GM18511 (cell line): ENCODE data around the gene PCYOX1L.

ENCODE experiments used
- ATAC-seq: cut with Tn5 transposase; IDR thresholded peaks from one replicate; pipeline ENCODE4 v1.9.1; 2021; ENCODE audit warnings: mild to moderate bottlenecking, moderate library complexity; ENCODE audit not compliant: unreplicated experiment

Gene PCYOX1L

GRCh38 chr5:149367249-149367971 lies 9.6 kb downstream of the PCYOX1L start:
- no peak for ATAC-seq

GRCh38 chr5:149367972-149368645 lies 10.3 kb downstream of the PCYOX1L start:
- ATAC-seq = no peak

DNA sequence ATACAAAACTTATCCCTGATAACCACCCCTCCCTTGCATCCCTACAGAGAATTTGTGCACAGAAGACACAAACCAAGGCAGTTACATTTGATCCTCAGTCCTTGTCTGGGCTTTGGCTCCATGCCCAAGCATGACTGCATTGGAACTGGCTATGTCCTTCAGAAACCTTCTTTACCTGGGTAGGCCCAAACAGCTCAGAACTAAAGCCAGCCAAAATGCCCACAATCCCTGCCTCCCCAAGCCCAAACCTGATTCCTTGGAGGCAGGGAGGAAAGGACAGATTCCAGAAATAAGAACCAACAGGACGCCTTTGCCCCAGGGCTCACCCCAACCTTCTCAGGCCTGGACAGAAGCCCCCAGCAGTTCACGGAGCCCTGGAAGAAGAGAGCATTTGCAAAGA lies 13.0 kb downstream of the PCYOX1L start:
- ATAC-seq = no peak

DNA sequence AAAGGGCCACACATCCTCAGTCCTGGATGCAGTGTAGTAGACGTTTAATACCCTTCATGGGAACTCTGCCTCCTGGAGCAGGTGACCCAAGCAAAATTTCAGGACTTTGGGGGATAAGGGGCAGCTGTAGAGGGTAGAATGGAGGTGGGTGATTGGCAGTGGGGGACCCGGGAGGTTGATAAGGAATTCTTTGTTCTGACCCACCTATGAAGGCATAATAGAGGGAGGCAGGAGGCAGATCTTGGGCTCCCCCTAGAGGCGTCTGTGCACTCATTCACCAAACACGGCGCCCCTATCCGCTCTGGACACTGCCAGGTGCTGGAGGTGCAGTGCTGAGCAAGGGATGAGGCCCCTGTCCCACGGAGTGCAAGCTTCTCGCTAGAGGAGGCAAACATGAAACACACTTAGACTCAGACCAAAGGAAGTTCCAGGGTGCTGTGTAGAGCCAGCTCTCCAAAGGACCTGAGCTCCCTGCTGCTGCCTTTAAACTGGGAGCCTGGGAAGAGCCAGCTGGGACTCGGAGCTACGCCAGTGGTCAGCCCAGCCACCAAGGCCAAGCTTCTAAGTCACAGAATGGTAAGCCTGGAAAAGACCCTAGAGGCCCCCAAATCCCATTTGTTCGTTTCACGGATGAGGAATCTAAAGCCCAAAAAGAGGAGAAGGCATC lies 13.6 kb downstream of the PCYOX1L start:
- peak; percentile 87 for ATAC-seq

DNA sequence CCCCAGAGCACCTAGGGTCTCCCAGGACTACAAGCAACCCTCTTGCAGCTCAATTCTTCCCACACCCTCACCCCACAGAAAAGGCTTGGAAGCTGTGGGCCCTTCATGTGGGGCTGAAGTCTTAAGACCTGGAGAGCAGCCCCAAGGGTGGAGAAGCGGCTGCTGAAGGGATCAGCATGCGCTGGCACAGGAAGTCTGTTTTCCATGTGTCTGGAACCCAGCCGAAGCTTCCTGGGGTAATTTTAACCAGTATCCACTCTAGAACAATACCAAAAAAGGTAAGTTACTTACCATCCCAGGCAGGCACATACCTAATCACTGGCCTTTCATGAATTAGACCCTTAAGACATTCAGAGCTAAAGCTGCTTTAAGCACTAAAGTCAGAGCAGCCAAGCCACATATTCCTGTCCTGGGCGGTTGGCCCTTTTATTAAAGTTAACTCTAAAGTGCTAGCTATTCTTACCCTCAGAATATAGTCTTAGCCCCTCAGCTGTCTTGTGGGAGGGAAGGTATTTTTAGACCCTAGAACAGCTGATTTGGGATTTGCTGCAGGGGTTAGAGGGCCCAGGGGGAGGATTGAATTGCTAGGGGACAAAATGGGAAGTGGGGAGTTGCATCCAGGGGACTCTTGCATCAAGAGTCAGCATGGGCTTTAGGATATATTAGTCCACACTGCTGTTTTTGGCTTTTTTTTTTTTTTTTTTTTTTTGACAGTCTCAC lies 14.4 kb downstream of the PCYOX1L start:
- no peak for ATAC-seq

GRCh38 chr5:149372932-149373331 lies 15.1 kb downstream of the PCYOX1L start:
- no peak for ATAC-seq

GRCh38 chr5:149374303-149374702 lies 16.5 kb downstream of the PCYOX1L start:
- ATAC-seq = no peak

DNA sequence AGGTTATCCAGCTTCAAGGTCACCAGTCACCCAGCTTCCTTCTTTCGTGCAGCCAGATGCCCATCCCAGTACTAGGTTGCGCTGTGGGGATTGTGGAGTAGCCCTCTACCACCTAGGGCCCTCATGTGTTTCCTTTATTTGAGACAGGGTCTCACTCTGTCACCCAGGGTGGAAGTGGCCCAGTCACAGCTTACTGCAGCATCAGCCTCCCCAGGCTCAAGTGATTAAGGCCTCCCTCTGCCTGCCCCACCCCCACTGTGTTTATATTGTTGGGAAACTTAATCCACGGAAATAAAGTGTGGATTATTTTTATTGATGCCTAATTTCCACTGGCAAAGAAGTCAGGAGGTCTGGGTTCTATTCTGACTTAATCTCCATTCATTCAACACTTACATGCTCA lies 17.0 kb downstream of the PCYOX1L start:
- no peak for ATAC-seq

DNA sequence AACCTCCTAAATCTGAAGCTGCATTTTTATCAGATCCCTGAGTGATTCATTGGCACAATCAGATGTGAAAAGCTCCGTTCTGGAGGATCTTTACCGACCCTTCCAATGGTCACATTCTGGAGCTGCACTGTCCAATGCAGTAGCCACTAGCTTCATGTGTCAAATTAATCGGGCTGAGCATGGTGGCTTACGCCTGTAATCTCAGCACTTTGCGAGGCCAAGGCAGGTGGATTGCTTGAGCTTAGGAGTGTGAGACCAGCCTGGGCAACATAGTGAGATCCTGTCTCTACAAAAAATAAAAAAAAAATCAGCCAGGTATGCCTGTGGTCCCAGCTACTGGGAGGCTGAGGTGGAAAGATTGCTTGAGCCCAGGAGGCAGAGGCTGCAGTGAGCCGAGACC lies 17.6 kb downstream of the PCYOX1L start:
- no peak for ATAC-seq

- no peak for ATAC-seq
These were observed 18.3 kb downstream of the PCYOX1L start for GRCh38 chr5:149376104-149376503.

- ATAC-seq = no peak
These were observed 19.0 kb downstream of the PCYOX1L start for GRCh38 chr5:149376711-149377447.

GRCh38 chr5:149378241-149378820 lies 20.5 kb downstream of the PCYOX1L start:
- ATAC-seq = no peak

DNA sequence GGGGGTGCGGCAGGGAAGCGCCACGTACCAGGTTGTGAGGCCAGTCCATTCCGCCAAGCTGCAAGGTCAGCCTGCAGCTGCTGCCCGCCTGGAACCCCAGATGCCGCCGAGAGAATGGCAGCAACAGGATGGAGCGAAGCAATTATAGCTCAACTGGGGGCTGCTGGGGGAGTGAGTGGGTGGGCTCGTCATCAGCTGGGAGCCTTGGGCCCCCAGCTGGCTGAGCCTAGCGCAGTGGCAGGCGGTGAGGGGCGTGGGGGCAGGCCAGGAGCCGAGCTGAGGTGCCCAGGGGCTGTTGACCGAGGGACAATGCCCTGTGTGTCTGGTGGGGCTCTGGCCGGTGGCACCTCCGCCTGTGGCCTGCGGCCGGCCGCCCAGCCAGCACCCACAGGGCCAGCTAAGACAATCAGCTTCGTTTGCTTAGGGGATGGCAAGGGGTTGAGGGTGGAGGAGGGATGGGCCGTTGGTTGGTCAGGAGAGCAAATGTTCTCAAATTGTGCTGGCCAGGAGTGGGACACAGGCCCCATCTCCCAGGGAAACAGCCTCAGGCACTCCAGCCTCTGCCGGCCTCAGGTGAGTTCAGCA lies 21.4 kb downstream of the PCYOX1L start, which contains the start of gene IL17B:
IL17B (minus strand) TSS at position 116 of the 585 bp plus-strand sequence; CDS start at position 49, 67 bp downstream.
- ATAC-seq = no peak

DNA sequence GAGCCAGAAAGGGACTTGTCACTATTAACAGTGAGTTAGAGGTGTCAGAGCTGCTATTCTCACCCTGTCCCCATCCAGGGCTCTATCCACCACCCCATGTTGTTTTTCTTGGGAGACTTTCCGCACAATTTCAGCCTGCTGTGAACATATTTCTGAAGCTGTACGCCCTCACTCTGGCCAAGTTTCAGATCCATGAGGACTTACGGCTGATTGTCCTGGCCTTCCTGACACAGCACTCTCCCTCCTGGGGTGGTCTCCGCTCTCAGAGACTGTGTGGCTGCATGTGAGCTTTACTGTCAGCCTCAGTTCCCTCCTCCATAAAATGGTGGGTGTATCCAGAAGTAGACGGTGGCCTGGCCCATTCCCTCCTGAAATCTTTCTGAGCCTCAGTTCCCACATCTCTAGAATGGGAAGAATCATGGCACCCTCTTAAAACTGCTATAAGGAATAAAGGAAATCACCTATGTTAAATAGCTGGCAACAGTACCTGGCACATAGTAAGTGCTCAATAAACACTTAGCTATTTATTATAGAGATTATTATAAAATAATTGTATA lies 22.1 kb downstream of the PCYOX1L start:
- no peak for ATAC-seq

GRCh38 chr5:149380466-149381121 lies 22.7 kb downstream of the PCYOX1L start:
- ATAC-seq = no peak

GRCh38 chr5:149381261-149381985 lies 23.6 kb downstream of the PCYOX1L start:
- ATAC-seq = peak; percentile 35

- peak; percentile 85 for ATAC-seq
These were observed 24.1 kb downstream of the PCYOX1L start for GRCh38 chr5:149381986-149382338.

DNA sequence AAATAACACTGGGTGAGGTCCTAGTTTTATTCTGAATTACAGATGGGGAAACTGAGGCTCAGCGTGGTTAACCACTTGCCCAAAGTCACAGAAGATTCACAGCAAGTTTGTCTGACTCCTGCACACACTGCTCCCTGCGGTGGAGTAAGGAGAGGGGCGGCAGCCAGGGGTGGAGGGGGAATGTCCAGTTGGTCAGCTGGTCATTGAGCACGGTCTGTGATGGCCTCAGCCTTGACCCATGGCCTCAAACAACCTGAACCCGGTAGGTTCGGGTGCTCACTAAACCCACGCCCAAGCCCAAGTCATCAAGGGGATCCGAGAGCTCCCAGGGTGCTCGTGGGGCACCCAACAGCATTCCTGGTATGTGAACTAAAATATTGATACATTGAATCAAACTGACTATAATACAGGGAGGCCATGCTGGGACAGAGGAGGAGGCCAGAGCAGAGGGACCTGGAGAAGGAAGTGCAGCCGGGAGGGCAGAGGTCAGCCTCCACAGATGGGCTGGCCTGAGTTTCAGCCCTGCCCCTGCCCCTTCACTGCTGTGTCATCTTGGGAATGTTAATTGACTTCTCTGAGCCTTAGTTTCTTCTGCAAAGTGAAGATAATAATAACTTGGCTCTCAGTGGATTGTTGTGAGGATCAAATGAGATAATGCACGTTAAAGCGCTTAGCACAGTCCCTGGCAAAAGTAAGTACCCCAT lies 24.8 kb downstream of the PCYOX1L start:
- ATAC-seq = no peak
